K562 (cell line): Measurements from ENCODE around the gene AFF1.

Experiments
- NFATC3 ChIP-seq: fragments of 450-650 bp; IDR thresholded peaks from 2 replicates; pipeline ENCODE4 v1.6.1; 2017; ENCODE audit warnings: mild to moderate bottlenecking
- REST ChIP-seq, 2 experiments: fragments of 450-650 bp; formaldehyde crosslinking in 1 of 2; IDR thresholded peaks; 2 replicates each; pipeline versions ENCODE4 v1.4.0 to v1.6.1; 2014 to 2020; ENCODE audit warnings: mild to moderate bottlenecking in 2 of 2, borderline replicate concordance in 1 of 2, low read depth in 1 of 2
- ZNF551 ChIP-seq: fragments of 250-450 bp; sonication (Bioruptor Pico); IDR thresholded peaks from 2 replicates; pipeline ENCODE4 v1.5.0; 2021; ENCODE audit warnings: mild to moderate bottlenecking, moderate library complexity
- TF ChIP-seq, protein P1 (sequence below): fragments of 250-450 bp; sonication (Bioruptor Pico); IDR thresholded peaks from 2 replicates; pipeline ENCODE4 v1.4.0; 2020; ENCODE audit warnings: borderline replicate concordance

- no peak for TF ChIP-seq REST (IDR thresholded peaks at IDR 0.05; ENCODE audit: borderline replicate concordance)
- no peak for TF ChIP-seq REST (CRISPR knock-in tag; IDR thresholded peaks at IDR 0.05; ENCODE audit: low read depth)
- TF ChIP-seq NFATC3, result no peak
- no peak for TF ChIP-seq ZNF551
- TF ChIP-seq, protein P1, sequence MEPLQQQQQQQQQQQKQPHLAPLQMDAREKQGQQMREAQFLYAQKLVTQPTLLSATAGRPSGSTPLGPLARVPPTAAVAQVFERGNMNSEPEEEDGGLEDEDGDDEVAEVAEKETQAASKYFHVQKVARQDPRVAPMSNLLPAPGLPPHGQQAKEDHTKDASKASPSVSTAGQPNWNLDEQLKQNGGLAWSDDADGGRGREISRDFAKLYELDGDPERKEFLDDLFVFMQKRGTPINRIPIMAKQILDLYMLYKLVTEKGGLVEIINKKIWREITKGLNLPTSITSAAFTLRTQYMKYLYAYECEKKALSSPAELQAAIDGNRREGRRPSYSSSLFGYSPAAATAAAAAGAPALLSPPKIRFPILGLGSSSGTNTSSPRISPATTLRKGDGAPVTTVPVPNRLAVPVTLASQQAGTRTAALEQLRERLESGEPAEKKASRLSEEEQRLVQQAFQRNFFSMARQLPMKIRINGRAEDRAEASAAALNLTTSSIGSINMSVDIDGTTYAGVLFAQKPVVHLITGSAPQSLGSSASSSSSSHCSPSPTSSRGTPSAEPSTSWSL (CRISPR knock-in tag), result no peak
These were observed 196.3 kb downstream of the AFF1 start for GRCh38 chr4:87130985-87131703.
